H9 (cell line): ENCODE data around the gene SRPX2. TPM values are rescaled to one million over a fixed set of nuclear protein-coding genes. Genes with fewer than 3 reads are reported as not detected.

ENCODE experiments used
- DNase-seq: peaks from one replicate; pipeline ENCODE4 v3.0.0-alpha.2; 2017
- H2AFZ ChIP-seq: one replicate; pipeline ENCODE4 v1.6.1; 2013; ENCODE audit warnings: mild to moderate bottlenecking, low read length, control low read depth, moderate library complexity
- H2AK5ac ChIP-seq: 2 replicates; pipeline ENCODE4 v1.6.1; 2013; ENCODE audit warnings: low read length, control low read depth, mixed read lengths; ENCODE audit not compliant: insufficient read length
- H2BK120ac ChIP-seq: one replicate; pipeline ENCODE4 v1.6.1; 2013; ENCODE audit warnings: low read depth, mild to moderate bottlenecking, low read length, control low read depth, inconsistent platforms; ENCODE audit not compliant: poor library complexity, severe bottlenecking
- H2BK12ac ChIP-seq: 2 replicates; pipeline ENCODE4 v1.6.1; 2013; ENCODE audit warnings: low read length, control low read depth, mixed read lengths, low read depth; ENCODE audit not compliant: insufficient read length
- H2BK15ac ChIP-seq: 2 replicates; pipeline ENCODE4 v1.6.1; 2013; ENCODE audit warnings: low read depth, low read length, control low read depth
- H2BK20ac ChIP-seq: one replicate; pipeline ENCODE4 v1.6.1; 2013; ENCODE audit warnings: low read depth, mild to moderate bottlenecking, low read length, control low read depth, inconsistent platforms; ENCODE audit not compliant: poor library complexity, severe bottlenecking
- H2BK5ac ChIP-seq: 2 replicates; pipeline ENCODE4 v1.6.1; 2013; ENCODE audit warnings: low read length, control low read depth, mixed read lengths; ENCODE audit not compliant: insufficient read length
- H3K14ac ChIP-seq: 2 replicates; pipeline ENCODE4 v1.6.1; 2013; ENCODE audit warnings: low read length, control low read depth; ENCODE audit not compliant: insufficient read depth
- H3K18ac ChIP-seq: 2 replicates; pipeline ENCODE4 v1.6.1; 2013; ENCODE audit warnings: low read depth, mild to moderate bottlenecking, mixed read lengths, low read length, control low read depth; ENCODE audit not compliant: insufficient read length
- H3K23ac ChIP-seq: 2 replicates; pipeline ENCODE4 v1.6.1; 2013; ENCODE audit warnings: low read length, control low read depth, mixed read lengths, low read depth; ENCODE audit not compliant: insufficient read length
- H3K23me2 ChIP-seq: 2 replicates; pipeline ENCODE4 v1.6.1; 2013; ENCODE audit warnings: low read depth, mild to moderate bottlenecking, mixed read lengths, low read length, control low read depth; ENCODE audit not compliant: insufficient read length, poor library complexity, severe bottlenecking
- H3K27ac ChIP-seq: 2 replicates; pipeline ENCODE4 v1.5.1; 2013; ENCODE audit warnings: low read length, control low read depth, mixed read lengths, low read depth; ENCODE audit not compliant: insufficient read length
- H3K27me3 ChIP-seq: 2 replicates; pipeline ENCODE4 v1.6.1; 2013; ENCODE audit warnings: low read length, control low read depth, inconsistent platforms; ENCODE audit not compliant: insufficient read depth
- H3K4ac ChIP-seq: 2 replicates; pipeline ENCODE4 v1.6.1; 2013; ENCODE audit warnings: low read depth, mild to moderate bottlenecking, control low read depth, inconsistent platforms, low read length, moderate library complexity
- H3K4me1 ChIP-seq: 2 replicates; pipeline ENCODE4 v1.6.1; 2013; ENCODE audit warnings: low read length, control low read depth, inconsistent platforms; ENCODE audit not compliant: insufficient read depth
- H3K4me2 ChIP-seq: 2 replicates; pipeline ENCODE4 v1.6.1; 2013; ENCODE audit warnings: low read length, control low read depth, mixed read lengths; ENCODE audit not compliant: insufficient read length, insufficient read depth
- H3K56ac ChIP-seq: 2 replicates; pipeline ENCODE4 v1.6.1; 2013; ENCODE audit warnings: low read depth, mild to moderate bottlenecking, mixed read lengths, low read length, control low read depth; ENCODE audit not compliant: insufficient read length
- H3K79me1 ChIP-seq: 2 replicates; pipeline ENCODE4 v1.6.1; 2013; ENCODE audit warnings: low read depth, mild to moderate bottlenecking, moderate library complexity, low read length, control low read depth, inconsistent platforms; ENCODE audit not compliant: insufficient read depth, poor library complexity, severe bottlenecking
- H3K79me2 ChIP-seq: 2 replicates; pipeline ENCODE4 v1.6.1; 2013; ENCODE audit warnings: low read length, control low read depth, inconsistent platforms; ENCODE audit not compliant: insufficient read depth
- H3K9ac ChIP-seq: 2 replicates; pipeline ENCODE4 v1.6.1; 2013; ENCODE audit warnings: low read length, control low read depth, mixed read lengths; ENCODE audit not compliant: insufficient read length; ENCODE audit errors: extremely low read depth
- H3K9me3 ChIP-seq: one replicate; pipeline ENCODE4 v1.6.1; 2013; ENCODE audit warnings: low read depth, low read length, inconsistent platforms; ENCODE audit not compliant: control insufficient read depth
- H3T11ph ChIP-seq: one replicate; pipeline ENCODE4 v1.6.1; 2013; ENCODE audit warnings: mild to moderate bottlenecking, low read length, control low read depth, inconsistent platforms
- H4K20me1 ChIP-seq: one replicate; pipeline ENCODE4 v1.6.1; 2013; ENCODE audit not compliant: control insufficient read depth, insufficient read length, insufficient read depth
- H4K5ac ChIP-seq: 2 replicates; pipeline ENCODE4 v1.6.1; 2013; ENCODE audit warnings: low read depth, mild to moderate bottlenecking, mixed read lengths, low read length, control low read depth; ENCODE audit not compliant: insufficient read length
- H4K8ac ChIP-seq: replicated peaks from 2 replicates; pipeline ENCODE4 v1.6.1; 2013; ENCODE audit warnings: low read length, control low read depth, mixed read lengths, low read depth; ENCODE audit not compliant: insufficient read length
- H4K91ac ChIP-seq: 2 replicates; pipeline ENCODE4 v1.6.1; 2013; ENCODE audit warnings: low read depth, mild to moderate bottlenecking, moderate library complexity, mixed read lengths, low read length, control low read depth; ENCODE audit not compliant: insufficient read length
- H3K27ac Mint-ChIP-seq, 3 experiments: 2 replicates in 2 of 3; 3 replicates in 1 of 3; pipeline ENCODE4 v1.8.0; 2020 to 2021; ENCODE audit warnings: mixed read lengths in 3 of 3, mild to moderate bottlenecking in 1 of 3, moderate library complexity in 1 of 3
- H3K27me3 Mint-ChIP-seq: 2 replicates; pipeline ENCODE4 v1.8.0; 2021; ENCODE audit warnings: low read depth, mild to moderate bottlenecking, moderate library complexity, mixed read lengths
- H3K36me3 Mint-ChIP-seq, 3 experiments: 2 replicates in 2 of 3; 3 replicates in 1 of 3; pipeline ENCODE4 v1.8.0; 2020 to 2021; ENCODE audit warnings: low read depth in 3 of 3, mixed read lengths in 3 of 3; ENCODE audit not compliant: insufficient read depth in 1 of 3
- H3K4me1 Mint-ChIP-seq, 2 experiments: 2 replicates each; pipeline ENCODE4 v1.8.0; 2020; ENCODE audit warnings: mixed read lengths in 2 of 2
- H3K4me3 Mint-ChIP-seq, 2 experiments: 2 replicates in 1 of 2; 3 replicates in 1 of 2; pipeline ENCODE4 v1.8.0; 2020 to 2021; ENCODE audit warnings: mild to moderate bottlenecking in 2 of 2, mixed read lengths in 2 of 2, moderate library complexity in 1 of 2
- H3K9me3 Mint-ChIP-seq, 2 experiments: 2 replicates in 1 of 2; 3 replicates in 1 of 2; pipeline ENCODE4 v1.8.0; 2020; ENCODE audit warnings: mild to moderate bottlenecking in 2 of 2, mixed read lengths in 2 of 2, moderate library complexity in 1 of 2
- CTCF ChIP-seq: fragments of 200-600 bp; sonication (generic); conservative IDR thresholded peaks from 3 replicates; pipeline ENCODE4 v1.8.0; 2021; ENCODE audit warnings: antibody characterized with exemption, mild to moderate bottlenecking
- WGBS: extraction: QIAGEN DNeasy Blood & Tissue Kit; methylation state at CpG from one replicate; pipeline ENCODE4 v1.1.7; 2013; ENCODE audit warnings: missing lambda C conversion rate, low lambda C conversion rate, mixed read lengths; ENCODE audit not compliant: insufficient read length; ENCODE audit errors: extremely low coverage; 5-methylcytosine and 5-hydroxymethylcytosine counted together
- total RNA-seq: library from RNA; stranded (reverse); gene quantifications from 2 replicates; pipeline ENCODE4 v1.2.1, GENCODE V29; 2021

Gene SRPX2
- total RNA-seq, 1 experiment from 2014 or later = not detected

GRCh38 chrX:100677611-100678181 is 33.7 kb downstream of the SRPX2 start:
- Histone ChIP-seq H4K5ac (no peak overlapping the region), H2AFZ (no peak overlapping the region), H3K14ac (no peak overlapping the region), H3K9ac (no peak overlapping the region), H3K4me2 (no peak overlapping the region), H2BK20ac (no peak overlapping the region), H3K4ac (no peak overlapping the region), H4K8ac (no peak overlapping the region), H3K4me1 (no peaks in the 10 kb centered on the region), H2BK12ac (no peak overlapping the region), H4K20me1 (no peaks in the 10 kb centered on the region), H3K9me3 (peaks cover 5% of the 10 kb centered on the region), H3K23me2 (no peaks in the 10 kb centered on the region), H2AK5ac (no peak overlapping the region), H2BK5ac (no peak overlapping the region), H3K23ac (no peak overlapping the region), H2BK120ac (no peak overlapping the region), H3K79me1 (no peaks in the 10 kb centered on the region), H4K91ac (no peak overlapping the region), H3T11ph (no peak overlapping the region), H2BK15ac (no peak overlapping the region), H3K27me3 (no peaks in the 10 kb centered on the region), H3K79me2 (no peaks in the 10 kb centered on the region), H3K27ac (no peak overlapping the region), H3K18ac (no peak overlapping the region), H3K56ac (no peak overlapping the region)
- Mint-ChIP-seq H3K4me1 (peaks cover 0 to 2% of the 10 kb centered on the region in 2 experiments; a peak in 1 of 4 replicates), H3K9me3 (peaks cover 3 to 54% of the 10 kb centered on the region in 2 experiments; a peak in 4 of 5 replicates), H3K4me3 (no peak overlapping the region), H3K27ac (no peak overlapping the region), H3K27me3 (peaks cover 6% of the 10 kb centered on the region), H3K36me3 (peaks cover 0 to 3% (median 0%) of the 10 kb centered on the region in 3 experiments; a peak in 1 of 7 replicates)
- no CpG with 5 or more reads among the region's 5 CpGs for WGBS
- no peak for TF ChIP-seq CTCF
- DNase-seq = no peak
